GM18502 (cell line): ENCODE measurements around the gene UCK2.
A peak's percentile ranks its signal among the peaks of the same experiment; 100 is the strongest.

Source experiments
- ATAC-seq: cut with Tn5 transposase; IDR thresholded peaks from one replicate; pipeline ENCODE4 v1.9.1; 2021; ENCODE audit warnings: mild to moderate bottlenecking; ENCODE audit not compliant: unreplicated experiment, poor library complexity

UCK2 gene

GRCh38 chr1:165876121-165876520, 48.7 kb downstream of the UCK2 start:
- no peak for ATAC-seq

GRCh38 chr1:165877411-165877810, 50.0 kb downstream of the UCK2 start:
- no peak for ATAC-seq

- peak; percentile 74 for ATAC-seq
Observed at GRCh38 chr1:165877940-165878556, 50.6 kb downstream of the UCK2 start.

GRCh38 chr1:165879946-165880345, 52.5 kb downstream of the UCK2 start:
- no peak for ATAC-seq

GRCh38 chr1:165880993-165881392, 53.6 kb downstream of the UCK2 start:
- ATAC-seq: no peak

GRCh38 chr1:165882168-165882837, 54.9 kb downstream of the UCK2 start:
- peak; percentile 37 for ATAC-seq

- no peak for ATAC-seq
Observed at GRCh38 chr1:165883056-165883455, 55.6 kb downstream of the UCK2 start.

- ATAC-seq: no peak
Observed at GRCh38 chr1:165884009-165884689, 56.7 kb downstream of the UCK2 start.

GRCh38 chr1:165884690-165885304, 57.4 kb downstream of the UCK2 start:
- peak; percentile 52 for ATAC-seq

- no peak for ATAC-seq
Observed at GRCh38 chr1:165885305-165885694, 57.9 kb downstream of the UCK2 start.

- ATAC-seq: no peak
Observed at GRCh38 chr1:165886193-165886592, 58.8 kb downstream of the UCK2 start.

- no peak for ATAC-seq
Observed at GRCh38 chr1:165886983-165887382, 59.6 kb downstream of the UCK2 start.

- ATAC-seq: no peak
Observed at GRCh38 chr1:165887877-165888551, 60.6 kb downstream of the UCK2 start.

- no peak for ATAC-seq
Observed at GRCh38 chr1:165888552-165888920, 61.1 kb downstream of the UCK2 start.

- ATAC-seq: no peak
Observed at GRCh38 chr1:165890684-165891083, 63.3 kb downstream of the UCK2 start.

GRCh38 chr1:165891111-165891860, 63.9 kb downstream of the UCK2 start:
- ATAC-seq: no peak

- ATAC-seq: no peak
Observed at GRCh38 chr1:165892935-165893334, 65.5 kb downstream of the UCK2 start.

GRCh38 chr1:165893507-165893906, 66.1 kb downstream of the UCK2 start:
- no peak for ATAC-seq

GRCh38 chr1:165894591-165894990, 67.2 kb downstream of the UCK2 start:
- no peak for ATAC-seq

- ATAC-seq: no peak
Observed at GRCh38 chr1:165895451-165895871, 68.0 kb downstream of the UCK2 start.
